Type B pancreatic cell (in vitro differentiated cells): ENCODE results near the gene SLC18A2. TPM values are rescaled to one million over a fixed set of nuclear protein-coding genes. Genes with fewer than 3 reads are reported as not detected.

Experiments used
- DNase-seq: peaks from one replicate; pipeline ENCODE4 v3.0.0; 2021; ENCODE audit warnings: mixed read lengths; ENCODE audit not compliant: unreplicated experiment; ENCODE audit errors: extremely low spot score
- H3K27ac Mint-ChIP-seq: 2 replicates; pipeline ENCODE4 v1.8.0; 2021; ENCODE audit warnings: mild to moderate bottlenecking, mixed read lengths
- H3K27me3 Mint-ChIP-seq: 2 replicates; pipeline ENCODE4 v1.8.0; 2021; ENCODE audit warnings: mixed read lengths
- H3K36me3 Mint-ChIP-seq: 2 replicates; pipeline ENCODE4 v1.8.0; 2021; ENCODE audit warnings: mixed read lengths
- H3K4me1 Mint-ChIP-seq: one replicate; pipeline ENCODE4 v1.8.0; 2021; ENCODE audit warnings: mixed read lengths; ENCODE audit not compliant: unreplicated experiment
- H3K4me3 Mint-ChIP-seq: 2 replicates; pipeline ENCODE4 v1.8.0; 2021; ENCODE audit warnings: mild to moderate bottlenecking, mixed read lengths
- H3K9me3 Mint-ChIP-seq: 2 replicates; pipeline ENCODE4 v1.8.0; 2021; ENCODE audit warnings: mixed read lengths
- CTCF ChIP-seq: fragments of 200-600 bp; sonication (generic); conservative IDR thresholded peaks from 2 replicates; pipeline ENCODE4 v1.5.0; 2021; ENCODE audit warnings: antibody characterized with exemption, mild to moderate bottlenecking
- total RNA-seq: library from RNA; stranded (reverse); gene quantifications from 2 replicates; pipeline ENCODE4 v1.2.1, GENCODE V29; 2021; ENCODE audit warnings: low replicate concordance

The SLC18A2 gene
- total RNA-seq, 1 donor from 2014 or later: 1.8 TPM

- Mint-ChIP-seq H3K36me3 (no peaks in the 10 kb centered on the region), H3K9me3 (no peaks in the 10 kb centered on the region), H3K4me1 (peaks cover 3% of the 10 kb centered on the region), H3K27ac (no peak overlapping the region), H3K4me3 (no peak overlapping the region), H3K27me3 (peaks cover 9% of the 10 kb centered on the region)
- TF ChIP-seq CTCF: no peak
- DNase-seq: no peak
These were observed 31.5 kb downstream of the SLC18A2 start for GRCh38 chr10:117272195-117273076.

- no peaks in the 10 kb centered on the region for H3K36me3 Mint-ChIP-seq
- peaks cover 3% of the 10 kb centered on the region for H3K4me1 Mint-ChIP-seq
- H3K4me3 Mint-ChIP-seq: no peak overlapping the region
- TF ChIP-seq CTCF: no peak
- H3K9me3 Mint-ChIP-seq: no peaks in the 10 kb centered on the region
- no peak overlapping the region for H3K27ac Mint-ChIP-seq
- DNase-seq: no peak
- peaks cover 7% of the 10 kb centered on the region for H3K27me3 Mint-ChIP-seq
These were observed 33.1 kb downstream of the SLC18A2 start for GRCh38 chr10:117273980-117274379.

GRCh38 chr10:117274509-117274908 lies 33.6 kb downstream of the SLC18A2 start:
- no peaks in the 10 kb centered on the region for H3K9me3 Mint-ChIP-seq
- H3K4me3 Mint-ChIP-seq: no peak overlapping the region
- peaks cover 3% of the 10 kb centered on the region for H3K4me1 Mint-ChIP-seq
- no peak for DNase-seq
- H3K36me3 Mint-ChIP-seq: no peaks in the 10 kb centered on the region
- peaks cover 5% of the 10 kb centered on the region for H3K27me3 Mint-ChIP-seq
- no peak for TF ChIP-seq CTCF
- H3K27ac Mint-ChIP-seq: no peak overlapping the region

GRCh38 chr10:117275121-117275520 lies 34.2 kb downstream of the SLC18A2 start:
- Mint-ChIP-seq H3K9me3 (no peaks in the 10 kb centered on the region), H3K4me1 (peaks cover 3% of the 10 kb centered on the region), H3K27me3 (peaks cover 3% of the 10 kb centered on the region), H3K36me3 (no peaks in the 10 kb centered on the region), H3K4me3 (no peak overlapping the region), H3K27ac (no peak overlapping the region)
- no peak for TF ChIP-seq CTCF
- no peak for DNase-seq

GRCh38 chr10:117277675-117278074 lies 36.8 kb downstream of the SLC18A2 start:
- peaks cover 3% of the 10 kb centered on the region for H3K4me1 Mint-ChIP-seq
- no peaks in the 10 kb centered on the region for H3K36me3 Mint-ChIP-seq
- H3K27ac Mint-ChIP-seq: no peak overlapping the region
- DNase-seq: no peak
- no peak for TF ChIP-seq CTCF
- no peaks in the 10 kb centered on the region for H3K9me3 Mint-ChIP-seq
- H3K27me3 Mint-ChIP-seq: no peaks in the 10 kb centered on the region
- H3K4me3 Mint-ChIP-seq: no peak overlapping the region
